ENCODE measurements around the gene DPP7. TPM values are rescaled to one million over a fixed set of nuclear protein-coding genes. Genes with fewer than 3 reads are reported as not detected.

Gene DPP7
- total and polyA plus RNA-seq, 2 of the 8 experiments (the other 6 are each of a cell fraction or from before 2014, with no cell fraction given), result 21.2 to 26.8 TPM

DNA sequence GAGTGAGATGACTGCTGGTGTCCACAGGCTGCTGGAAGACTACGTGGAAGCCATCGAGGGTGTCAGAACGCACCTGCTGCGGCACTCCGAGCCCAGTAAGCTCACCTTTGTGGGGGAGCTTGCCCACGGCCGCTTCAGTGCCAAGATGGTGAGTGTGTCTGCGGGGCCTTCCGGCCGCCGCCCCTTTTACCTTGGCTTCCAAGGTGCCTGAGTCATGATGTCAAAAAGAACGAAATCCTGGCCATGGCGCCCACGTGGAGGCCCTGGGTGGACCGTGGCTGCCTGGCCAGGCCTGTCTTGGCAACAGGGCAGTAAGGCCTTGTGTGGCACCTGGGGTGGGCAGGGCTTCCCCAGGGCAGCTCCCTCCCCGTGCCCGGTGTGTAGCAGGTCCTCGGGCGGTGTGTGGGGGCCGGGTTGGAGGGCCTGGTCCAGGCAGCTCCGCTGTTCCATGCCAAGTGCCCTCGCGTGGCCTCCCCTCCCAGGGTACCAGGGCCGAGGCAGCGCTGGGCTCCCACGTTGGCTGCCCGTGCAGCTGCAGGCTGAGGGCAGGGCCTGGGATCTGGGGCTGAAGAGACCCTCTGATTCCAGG, 7.8 kb downstream of the DPP7 start (continued):
- TF ChIP-seq EZH2 (IDR thresholded peaks at IDR 0.05; ENCODE audit: low read depth, low read length, severe bottlenecking) (no peak), TAF1 (IDR thresholded peaks at IDR 0.05; ENCODE audit: low read depth, low read length) (no peak), TCF12 (IDR thresholded peaks at IDR 0.05; ENCODE audit: low read depth, low read length) (no peak)
